K562 (cell line): ENCODE data around the gene SLC16A13. TPM values are rescaled to one million over a fixed set of nuclear protein-coding genes. Genes with fewer than 3 reads are reported as not detected.

Experiments used
- C11orf30 ChIP-seq: fragments of 450-650 bp; IDR thresholded peaks from 2 replicates; pipeline ENCODE4 v1.6.1; 2016; ENCODE audit warnings: low read depth, mild to moderate bottlenecking
- E2F1 ChIP-seq: sonication (generic); formaldehyde crosslinking; IDR thresholded peaks from 2 replicates; pipeline ENCODE4 v1.8.1; 2023; ENCODE audit warnings: mild to moderate bottlenecking, missing genetic modification reagents, moderate library complexity
- EGR1 ChIP-seq: fragments of 450-650 bp; conservative IDR thresholded peaks from 2 replicates; pipeline ENCODE4 v1.6.1; 2017; ENCODE audit warnings: mild to moderate bottlenecking
- FOS ChIP-seq: IDR thresholded peaks from 3 replicates; pipeline ENCODE4 v1.6.1; 2011; ENCODE audit not compliant: insufficient read length; ENCODE audit errors: extremely low read depth
- FOSL1 ChIP-seq: fragments of 200-800 bp; sonication (Bioruptor generic); conservative IDR thresholded peaks from 2 replicates; pipeline ENCODE4 v1.6.1; 2016; ENCODE audit warnings: missing genetic modification characterization, missing compliant biosample characterization
- FOXA3 ChIP-seq, 2 experiments: fragments of 450-650 bp in 1 of 2; sonication (generic) in 1 of 2; formaldehyde crosslinking; IDR thresholded peaks in 1 of 2; conservative IDR thresholded peaks in 1 of 2; 2 replicates each; pipeline versions ENCODE4 v1.4.0 to v1.8.0; 2020 to 2022; ENCODE audit warnings: mild to moderate bottlenecking in 2 of 2, missing genetic modification reagents in 1 of 2
- GABPA ChIP-seq: fragments of 200-800 bp; sonication (Bioruptor generic); conservative IDR thresholded peaks from 2 replicates; pipeline ENCODE4 v1.6.1; 2016; ENCODE audit warnings: low read depth, missing genetic modification characterization, missing compliant biosample characterization
- NFYB ChIP-seq: IDR thresholded peaks from 2 replicates; pipeline ENCODE4 v1.6.1; 2011; ENCODE audit warnings: mild to moderate bottlenecking, moderate library complexity; ENCODE audit not compliant: insufficient read length; ENCODE audit errors: extremely low read depth
- NR2F6 ChIP-seq: fragments of 450-650 bp; formaldehyde crosslinking; IDR thresholded peaks from 2 replicates; pipeline ENCODE4 v1.4.0; 2020; ENCODE audit warnings: mild to moderate bottlenecking
- POLR2B ChIP-seq: fragments of 450-650 bp; IDR thresholded peaks from 2 replicates; pipeline ENCODE4 v1.6.1; 2018; ENCODE audit warnings: low read depth; ENCODE audit not compliant: partially characterized antibody
- RAD21 ChIP-seq, 2 experiments: fragments of 250-450 bp in 1 of 2; fragments of 450-650 bp in 1 of 2; sonication (Bioruptor Pico) in 1 of 2; formaldehyde crosslinking in 1 of 2; IDR thresholded peaks in 1 of 2; conservative IDR thresholded peaks in 1 of 2; 2 replicates each; pipeline versions ENCODE4 v1.4.0 to v1.8.0; 2020 to 2022; ENCODE audit warnings: mild to moderate bottlenecking in 2 of 2, moderate library complexity in 1 of 2
- RREB1 ChIP-seq: fragments of 250-450 bp; sonication (Bioruptor Pico); IDR thresholded peaks from 2 replicates; pipeline ENCODE4 v1.4.0; 2020
- TARDBP ChIP-seq: fragments of 450-650 bp; IDR thresholded peaks from 2 replicates; pipeline ENCODE4 v1.6.1; 2016
- XRCC3 ChIP-seq: fragments of 450-650 bp; IDR thresholded peaks from 2 replicates; pipeline ENCODE4 v1.6.1; 2017; ENCODE audit warnings: mild to moderate bottlenecking, moderate library complexity
- ZNF639 ChIP-seq, 2 experiments: fragments of 200-800 bp in 1 of 2; sonication (Bioruptor generic) in 1 of 2; sonication (generic) in 1 of 2; formaldehyde crosslinking in 1 of 2; IDR thresholded peaks in 1 of 2; conservative IDR thresholded peaks in 1 of 2; 2 replicates each; pipeline versions ENCODE4 v1.5.0 to v1.6.1; 2016 to 2020; ENCODE audit warnings: missing compliant biosample characterization in 1 of 2, missing genetic modification characterization in 1 of 2, missing genetic modification reagents in 1 of 2
- ZNF740 ChIP-seq, 3 experiments: fragments of 200-800 bp in 1 of 3; sonication (Bioruptor generic) in 1 of 3; sonication (generic) in 1 of 3; formaldehyde crosslinking in 1 of 3; IDR thresholded peaks; 2 replicates each; pipeline versions ENCODE4 v1.6.1 to v1.8.0; 2016 to 2022; ENCODE audit warnings: mild to moderate bottlenecking in 2 of 3, missing compliant biosample characterization in 2 of 3, missing genetic modification characterization in 2 of 3, missing genetic modification reagents in 1 of 3
- polyA plus RNA-seq, 8 experiments: library from polyadenylated mRNA; depleted of rRNA in 4 of 8; stranded (reverse) in 5 of 8; unstranded in 3 of 8; fragments of >200 nt; fragmentation: Nextera tagmentation in 2 of 8; fragmentation: Illumina TruSeq in 1 of 8; extraction: Ambion mirVana in 2 of 8; extraction: Trizol in 1 of 8; gene quantifications; 2 replicates each; pipeline versions ENCODE4 v1.2.1 to v1.2.3, GENCODE V29; 2011 to 2014; ENCODE audit warnings: inconsistent platforms in 1 of 8, missing spikeins in 1 of 8
- total RNA-seq, 7 experiments: library from RNA; depleted of rRNA in 6 of 7; stranded (reverse); fragments of >200 nt in 6 of 7; fragmentation: Illumina TruSeq in 2 of 7; extraction: Trizol in 2 of 7; gene quantifications; 2 replicates each; pipeline versions ENCODE4 v1.2.1 to v1.2.3, GENCODE V29; 2011 to 2021; ENCODE audit warnings: low replicate concordance in 1 of 7

Gene SLC16A13
- total and polyA plus RNA-seq, 9 of the 15 experiments (the other 6 are each of a cell fraction or from before 2014, with no cell fraction given) = 0.04 to 5.6 (median 0.87) TPM

- TF ChIP-seq FOS (no peak), NR2F6 (CRISPR knock-in tag) (0 out of 2 replicates have a peak, but pooled peaks have one; percentile 14), XRCC3 (no peak), ZNF740 (CRISPR knock-in tag; IDR thresholded peaks at IDR 0.05) (peak; percentile 71), ZNF740 (tag; IDR thresholded peaks at IDR 0.05) (0 out of 4 replicates have a peak, but pooled peaks of 1 of the 2 experiments have one; percentile 33), EGR1 (peak; percentile 15), TARDBP (peak; percentile 98), RAD21 (CRISPR knock-in tag; conservative IDR thresholded peaks at IDR 0.05 in 1 of 2, IDR thresholded peaks at IDR 0.05 in 1 of 2) (peak in 1 of 2 experiments; percentile 23; a peak in 2 of 4 replicates), ZNF639 (CRISPR knock-in tag; conservative IDR thresholded peaks at IDR 0.05 in 1 of 2, IDR thresholded peaks at IDR 0.05 in 1 of 2) (peak in 1 of 2 experiments; percentile 100; a peak in 2 of 4 replicates), GABPA (peak; percentile 95), C11orf30 (peak; percentile 54), NFYB (peak; percentile 16), E2F1 (CRISPR knock-in tag) (peak; percentile 77), POLR2B (peak; percentile 83), FOSL1 (peak; percentile 19; the same call in 1 of the 2 replicates), RREB1 (0 out of 2 replicates have a peak, but pooled peaks have one; percentile 41), FOXA3 (CRISPR knock-in tag; conservative IDR thresholded peaks at IDR 0.05 in 1 of 2, IDR thresholded peaks at IDR 0.05 in 1 of 2) (no peak)
Observed at GRCh38 chr17:7014261-7014994, 21.4 kb upstream of the SLC16A13 start (continued).
